Subcutaneous adipose tissue (tissue), 4 donors: ENCODE measurements around the gene GADL1. TPM values are rescaled to one million over a fixed set of nuclear protein-coding genes. Genes with fewer than 3 reads are reported as not detected.

Experiments used
- total RNA-seq, 4 donors: library from RNA; depleted of rRNA; stranded (reverse); fragments of >200 nt; gene quantifications; one replicate each; pipeline ENCODE4 v1.1.0, GENCODE V29; 2016
- TF ChIP-seq, protein P1 (sequence below): fragments of 450-650 bp; IDR thresholded peaks from one replicate; pipeline ENCODE4 v1.5.1; 2016; ENCODE audit warnings: low read depth, mild to moderate bottlenecking, control low read depth, antibody characterized with exemption, moderate library complexity

Gene GADL1
- total RNA-seq, 4 donors from 2014 or later = not detected

- TF ChIP-seq, protein P1, sequence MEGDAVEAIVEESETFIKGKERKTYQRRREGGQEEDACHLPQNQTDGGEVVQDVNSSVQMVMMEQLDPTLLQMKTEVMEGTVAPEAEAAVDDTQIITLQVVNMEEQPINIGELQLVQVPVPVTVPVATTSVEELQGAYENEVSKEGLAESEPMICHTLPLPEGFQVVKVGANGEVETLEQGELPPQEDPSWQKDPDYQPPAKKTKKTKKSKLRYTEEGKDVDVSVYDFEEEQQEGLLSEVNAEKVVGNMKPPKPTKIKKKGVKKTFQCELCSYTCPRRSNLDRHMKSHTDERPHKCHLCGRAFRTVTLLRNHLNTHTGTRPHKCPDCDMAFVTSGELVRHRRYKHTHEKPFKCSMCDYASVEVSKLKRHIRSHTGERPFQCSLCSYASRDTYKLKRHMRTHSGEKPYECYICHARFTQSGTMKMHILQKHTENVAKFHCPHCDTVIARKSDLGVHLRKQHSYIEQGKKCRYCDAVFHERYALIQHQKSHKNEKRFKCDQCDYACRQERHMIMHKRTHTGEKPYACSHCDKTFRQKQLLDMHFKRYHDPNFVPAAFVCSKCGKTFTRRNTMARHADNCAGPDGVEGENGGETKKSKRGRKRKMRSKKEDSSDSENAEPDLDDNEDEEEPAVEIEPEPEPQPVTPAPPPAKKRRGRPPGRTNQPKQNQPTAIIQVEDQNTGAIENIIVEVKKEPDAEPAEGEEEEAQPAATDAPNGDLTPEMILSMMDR = no peak
These were observed 80.7 kb downstream of the GADL1 start for GRCh38 chr3:30813734-30814133.

GRCh38 chr3:30811151-30811795 is 83.2 kb downstream of the GADL1 start:
- TF ChIP-seq, protein P1 = no peak

GRCh38 chr3:30810625-30811024 is 83.8 kb downstream of the GADL1 start:
- TF ChIP-seq, protein P1 = no peak

GRCh38 chr3:30805695-30806094 is 88.8 kb downstream of the GADL1 start:
- TF ChIP-seq, protein P1 = no peak

- TF ChIP-seq, protein P1 = no peak
These were observed 89.5 kb downstream of the GADL1 start for GRCh38 chr3:30804984-30805383.

- TF ChIP-seq, protein P1 = no peak
These were observed 99.3 kb downstream of the GADL1 start for GRCh38 chr3:30795176-30795575.

DNA sequence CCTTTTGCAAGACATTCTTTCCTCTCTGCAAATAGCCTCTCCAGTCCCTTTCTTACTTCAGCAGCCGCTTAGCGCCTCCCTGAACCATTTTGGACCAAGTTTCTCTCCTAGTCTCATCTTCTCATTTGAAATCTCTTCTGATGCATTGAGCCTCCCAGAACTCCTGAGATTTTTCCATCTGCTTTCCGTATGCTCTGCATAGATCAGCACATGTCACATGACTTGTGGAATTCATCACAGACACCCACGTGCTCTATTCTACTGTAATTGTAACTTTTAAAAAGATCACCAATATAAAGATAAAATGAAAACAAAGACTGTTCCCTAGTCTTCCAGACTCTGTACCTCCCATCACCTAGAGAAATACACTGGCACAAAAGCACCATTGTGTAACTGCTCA is 100.7 kb downstream of the GADL1 start:
- TF ChIP-seq, protein P1 = no peak
